Measurements from ENCODE around the gene MS4A14. TPM values are rescaled to one million over a fixed set of nuclear protein-coding genes. Genes with fewer than 3 reads are reported as not detected.

The MS4A14 gene
- total and polyA plus RNA-seq, 2 experiments from 2014 or later, result not detected

DNA sequence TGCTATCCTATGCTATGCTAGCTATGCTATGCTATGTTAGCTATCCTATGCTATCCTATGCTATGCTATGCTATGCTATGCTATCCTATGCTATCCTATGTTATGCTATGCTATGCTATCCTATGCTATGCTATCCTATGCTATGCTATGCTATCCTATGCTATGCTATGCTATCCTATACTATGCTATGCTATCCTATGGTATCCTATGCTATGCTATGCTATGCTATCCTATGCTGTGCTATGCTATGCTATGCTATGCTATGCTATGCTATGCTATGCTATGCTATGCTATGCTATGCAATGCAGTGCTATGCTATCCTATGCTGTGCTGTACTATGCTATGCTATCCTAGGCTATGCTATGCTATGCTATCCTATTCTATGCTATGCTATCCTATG lies 50.8 kb downstream of the MS4A14 start:
- Histone ChIP-seq H3K27ac (ENCODE audit: low read depth) (no peak overlapping the region), H3K9me2 (ENCODE audit: insufficient read depth) (peaks cover 5% of the 10 kb centered on the region; the same call in 1 of the 2 replicates), H3K36me3 (ENCODE audit: insufficient read depth) (no peaks in the 10 kb centered on the region), H4K20me1 (replicated peaks; ENCODE audit: insufficient read depth) (no peaks in the 10 kb centered on the region), H3K4me1 (ENCODE audit: insufficient read depth) (no peaks in the 10 kb centered on the region), H3K4me2 (no peak overlapping the region), H3K27me3 (ENCODE audit: insufficient read depth) (no peaks in the 10 kb centered on the region), H3K4me3 (no peak overlapping the region), H3F3A (replicated peaks; ENCODE audit: low read depth) (no peaks in the 10 kb centered on the region), H2AFZ (no peak overlapping the region), H3K79me2 (replicated peaks; ENCODE audit: insufficient read depth) (no peaks in the 10 kb centered on the region)
- ATAC-seq (no peak), DNase-seq (ENCODE audit: low spot score) (no peak)
- Mint-ChIP-seq H3K4me1 (no peaks in the 10 kb centered on the region), H3K9me3 (peaks cover 19% of the 10 kb centered on the region), H3K27ac (no peak overlapping the region), H3K4me3 (no peak overlapping the region), H3K27me3 (ENCODE audit: insufficient read depth, low read depth, poor library complexity) (no peaks in the 10 kb centered on the region), H3K36me3 (ENCODE audit: low read depth) (peaks cover 7% of the 10 kb centered on the region; the same call in 2 of the 3 replicates)
- no peak for TF ChIP-seq STAT1 (IDR thresholded peaks at IDR 0.05; ENCODE audit: unreplicated experiment)
- TF ChIP-seq EZH2 (IDR thresholded peaks at IDR 0.05; ENCODE audit: low read depth, unreplicated experiment), result no peak
- no peak for TF ChIP-seq JUNB (IDR thresholded peaks at IDR 0.05; ENCODE audit: unreplicated experiment)
- TF ChIP-seq ZNF462 (CRISPR knock-in tag; IDR thresholded peaks at IDR 0.05), result no peak
- no peak for TF ChIP-seq ZNF114 (CRISPR knock-in tag; IDR thresholded peaks at IDR 0.05)
- no peak for TF ChIP-seq EZH2phosphoT487 (IDR thresholded peaks at IDR 0.05; ENCODE audit: unreplicated experiment)
- TF ChIP-seq POLR2AphosphoS5 (IDR thresholded peaks at IDR 0.05; ENCODE audit: low read depth), result no peak
- TF ChIP-seq, protein P1, sequence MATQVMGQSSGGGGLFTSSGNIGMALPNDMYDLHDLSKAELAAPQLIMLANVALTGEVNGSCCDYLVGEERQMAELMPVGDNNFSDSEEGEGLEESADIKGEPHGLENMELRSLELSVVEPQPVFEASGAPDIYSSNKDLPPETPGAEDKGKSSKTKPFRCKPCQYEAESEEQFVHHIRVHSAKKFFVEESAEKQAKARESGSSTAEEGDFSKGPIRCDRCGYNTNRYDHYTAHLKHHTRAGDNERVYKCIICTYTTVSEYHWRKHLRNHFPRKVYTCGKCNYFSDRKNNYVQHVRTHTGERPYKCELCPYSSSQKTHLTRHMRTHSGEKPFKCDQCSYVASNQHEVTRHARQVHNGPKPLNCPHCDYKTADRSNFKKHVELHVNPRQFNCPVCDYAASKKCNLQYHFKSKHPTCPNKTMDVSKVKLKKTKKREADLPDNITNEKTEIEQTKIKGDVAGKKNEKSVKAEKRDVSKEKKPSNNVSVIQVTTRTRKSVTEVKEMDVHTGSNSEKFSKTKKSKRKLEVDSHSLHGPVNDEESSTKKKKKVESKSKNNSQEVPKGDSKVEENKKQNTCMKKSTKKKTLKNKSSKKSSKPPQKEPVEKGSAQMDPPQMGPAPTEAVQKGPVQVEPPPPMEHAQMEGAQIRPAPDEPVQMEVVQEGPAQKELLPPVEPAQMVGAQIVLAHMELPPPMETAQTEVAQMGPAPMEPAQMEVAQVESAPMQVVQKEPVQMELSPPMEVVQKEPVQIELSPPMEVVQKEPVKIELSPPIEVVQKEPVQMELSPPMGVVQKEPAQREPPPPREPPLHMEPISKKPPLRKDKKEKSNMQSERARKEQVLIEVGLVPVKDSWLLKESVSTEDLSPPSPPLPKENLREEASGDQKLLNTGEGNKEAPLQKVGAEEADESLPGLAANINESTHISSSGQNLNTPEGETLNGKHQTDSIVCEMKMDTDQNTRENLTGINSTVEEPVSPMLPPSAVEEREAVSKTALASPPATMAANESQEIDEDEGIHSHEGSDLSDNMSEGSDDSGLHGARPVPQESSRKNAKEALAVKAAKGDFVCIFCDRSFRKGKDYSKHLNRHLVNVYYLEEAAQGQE (IDR thresholded peaks at IDR 0.05; ENCODE audit: unreplicated experiment), result no peak
- no peak for TF ChIP-seq ZNF331 (CRISPR knock-in tag; IDR thresholded peaks at IDR 0.05; ENCODE audit: low read depth)
- no peak for TF ChIP-seq ETS1 (IDR thresholded peaks at IDR 0.05)
- no peak for TF ChIP-seq NANOG (IDR thresholded peaks at IDR 0.05; ENCODE audit: borderline replicate concordance)
